Mucosa of descending colon (tissue), 3 donors: ENCODE measurements around the gene JMJD6. TPM values are rescaled to one million over a fixed set of nuclear protein-coding genes. Genes with fewer than 3 reads are reported as not detected.

ENCODE experiments used
- ATAC-seq: fragments of 200-7000 bp; cut with Tn5 transposase; one replicate; pipeline ENCODE4 v1.9.1; 2020; ENCODE audit warnings: mild to moderate bottlenecking, moderate library complexity
- DNase-seq, 3 donors: peaks; one replicate each; pipeline ENCODE4 v3.0.0-alpha.2; 2020
- H3K36me3 ChIP-seq: fragments of 200-600 bp; one replicate; pipeline ENCODE4 v1.8.0; 2021; ENCODE audit warnings: low read depth, mild to moderate bottlenecking
- H3K4me1 ChIP-seq: fragments of 200-600 bp; one replicate; pipeline ENCODE4 v1.8.0; 2021; ENCODE audit warnings: low read depth, mild to moderate bottlenecking
- H3K4me3 ChIP-seq: fragments of 200-600 bp; one replicate; pipeline ENCODE4 v1.8.0; 2021; ENCODE audit warnings: mild to moderate bottlenecking
- H3K9me3 ChIP-seq: fragments of 200-600 bp; one replicate; pipeline ENCODE4 v1.8.0; 2021; ENCODE audit warnings: mild to moderate bottlenecking
- CTCF ChIP-seq: fragments of 200-600 bp; IDR thresholded peaks from one replicate; pipeline ENCODE4 v1.8.0; 2022; ENCODE audit warnings: antibody characterized with exemption, mild to moderate bottlenecking
- intact Hi-C, 2 donors: fragments of 100-400 bp; cut with DNase I in 1 of 2; cut with micrococcal nuclease in 1 of 2; formaldehyde crosslinking; loops; one replicate each; pipeline versions ENCODE4 v1.11.0 to v1.11.1; 2022; cut with DNase I, micrococcal nuclease
- total RNA-seq, 3 donors: library from RNA; stranded (reverse); fragmentation: NEBNext Ultra II Directional in 2 of 3; extraction: Animal tissue kit (Norgen Biotek cat#: 25700) in 2 of 3; gene quantifications; one replicate each; pipeline versions ENCODE4 v1.2.1 to v1.2.4, GENCODE V29; 2021 to 2023
- donor health status: DM: no; HTN: no; CAD: no; lungs with moderate emphysema.
- donor health status: DM: no; HTN: no; CAD: no.
- donor health status: DM: no; HTN: yes; CAD: no.

Gene JMJD6
- total RNA-seq, 3 donors from 2014 or later: 27.0 to 56.3 (median 30.3) TPM

GRCh38 chr17:76691379-76692191 is 34.8 kb downstream of the JMJD6 start:
- Histone ChIP-seq H3K36me3 (no peaks in the 10 kb centered on the region), H3K4me3 (no peak overlapping the region), H3K4me1 (no peaks in the 10 kb centered on the region), H3K9me3 (no peaks in the 10 kb centered on the region)
- ATAC-seq (no peak), DNase-seq (peak in 1 of 3 donors; percentile 25)
- no peak for TF ChIP-seq CTCF
- intact Hi-C loops: no loop called here

GRCh38 chr17:76690596-76691280 is 35.7 kb downstream of the JMJD6 start:
- TF ChIP-seq CTCF: no peak
- H3K9me3 ChIP-seq: no peaks in the 10 kb centered on the region
- no peak overlapping the region for H3K4me3 ChIP-seq
- no peaks in the 10 kb centered on the region for H3K4me1 ChIP-seq
- intact Hi-C loops: no loop called here
- ATAC-seq: no peak
- peak in 1 of 3 donors; percentile 29 for DNase-seq
- H3K36me3 ChIP-seq: no peaks in the 10 kb centered on the region

GRCh38 chr17:76689859-76690258 is 36.5 kb downstream of the JMJD6 start:
- no peak for TF ChIP-seq CTCF
- peak in 1 of 3 donors; percentile 2 for DNase-seq
- H3K4me3 ChIP-seq: no peak overlapping the region
- no peaks in the 10 kb centered on the region for H3K4me1 ChIP-seq
- ATAC-seq: no peak
- intact Hi-C loops: no loop called here
- H3K36me3 ChIP-seq: no peaks in the 10 kb centered on the region
- no peaks in the 10 kb centered on the region for H3K9me3 ChIP-seq

GRCh38 chr17:76688165-76688622 is 38.2 kb downstream of the JMJD6 start:
- intact Hi-C loops: no loop called here
- peak; percentile 45 for ATAC-seq
- H3K4me1 ChIP-seq: no peaks in the 10 kb centered on the region

More at GRCh38 chr17:76688165-76688622, 38.2 kb downstream of the JMJD6 start:
- Histone ChIP-seq H3K9me3 (no peaks in the 10 kb centered on the region), H3K4me3 (no peak overlapping the region), H3K36me3 (no peaks in the 10 kb centered on the region)
- TF ChIP-seq CTCF: no peak
- DNase-seq: peak in 1 of 3 donors; percentile 50
